H1 (cell line): ENCODE data around the gene NFXL1. TPM values are rescaled to one million over a fixed set of nuclear protein-coding genes. Genes with fewer than 3 reads are reported as not detected.

Experiments
- BACH1 ChIP-seq: IDR thresholded peaks from 2 replicates; pipeline ENCODE4 v1.6.1; 2012; ENCODE audit warnings: low read length, improper control_type of control experiment
- CREB1 ChIP-seq: IDR thresholded peaks from 2 replicates; pipeline ENCODE4 v1.6.1; 2012; ENCODE audit warnings: inconsistent platforms
- HDAC2 ChIP-seq, 2 experiments: fragments of 300-600 bp in 1 of 2; sonication (generic) in 1 of 2; IDR thresholded peaks; 2 replicates each; pipeline ENCODE4 v1.6.1; 2011 to 2012; ENCODE audit warnings: low read depth in 2 of 2, low read length in 2 of 2, mild to moderate bottlenecking in 2 of 2, moderate library complexity in 2 of 2, borderline replicate concordance in 1 of 2, inconsistent platforms in 1 of 2
- HDAC6 ChIP-seq: IDR thresholded peaks from one replicate; pipeline ENCODE4 v1.7.1; 2012; ENCODE audit warnings: low read depth, mild to moderate bottlenecking, inconsistent platforms, low read length, moderate library complexity
- KDM1A ChIP-seq: fragments of 200-600, 300-600 bp; sonication (generic); IDR thresholded peaks from 2 replicates; pipeline ENCODE4 v1.7.1; 2016; ENCODE audit warnings: mild to moderate bottlenecking, low read length, borderline replicate concordance
- RNF2 ChIP-seq: fragments of 200-900, 300-1000 bp; sonication (generic); IDR thresholded peaks from 2 replicates; pipeline ENCODE4 v1.7.1; 2016; ENCODE audit warnings: borderline replicate concordance, low read depth, mild to moderate bottlenecking, antibody characterized with exemption, low read length; ENCODE audit not compliant: poor library complexity, severe bottlenecking; ENCODE audit errors: missing control alignments
- SP4 ChIP-seq: IDR thresholded peaks from 2 replicates; pipeline ENCODE4 v1.6.1; 2012; ENCODE audit warnings: low read length, inconsistent platforms
- TAF7 ChIP-seq: optimal IDR thresholded peaks from 2 replicates; pipeline ENCODE3; 2011; ENCODE audit warnings: low read depth, mild to moderate bottlenecking, inconsistent platforms, low read length, moderate library complexity, borderline replicate concordance
- polyA plus RNA-seq, 7 experiments: library from polyadenylated mRNA; depleted of rRNA in 3 of 7; stranded (reverse) in 5 of 7; unstranded in 2 of 7; fragments of >200 nt in 5 of 7; fragments of 200-250 nt in 2 of 7; gene quantifications; 1 replicate in 5 of 7; 2 replicates in 1 of 7; 4 replicates in 1 of 7; pipeline versions ENCODE4 v1.2.1 to v1.2.3, GENCODE V29; 2011 to 2013; ENCODE audit warnings: missing spikeins in 2 of 7, mixed read lengths in 2 of 7
- total RNA-seq: library from RNA; stranded (reverse); fragmentation: NEBNext Ultra II Directional; extraction: Animal tissue kit (Norgen Biotek cat#: 25700); gene quantifications from 2 replicates; pipeline ENCODE4 v1.2.1, GENCODE V29; 2021

NFXL1 gene
- total and polyA plus RNA-seq, 2 of the 8 experiments (the other 6 are each of a cell fraction or from before 2014, with no cell fraction given), result 10.0 to 29.5 TPM

- TF ChIP-seq RNF2 (no peak), TAF7 (no peak), HDAC6 (no peak), HDAC2 (IDR thresholded peaks at IDR 0.05; ENCODE audit: borderline replicate concordance in 1 of 2, low read depth in 2 of 2, low read length in 2 of 2) (no peak), SP4 (no peak), CREB1 (no peak), BACH1 (no peak), KDM1A (no peak)
Observed at GRCh38 chr4:47819178-47819577, 95.2 kb downstream of the NFXL1 start (continued).
